ENCODE data around the gene ZNF628.

DNA sequence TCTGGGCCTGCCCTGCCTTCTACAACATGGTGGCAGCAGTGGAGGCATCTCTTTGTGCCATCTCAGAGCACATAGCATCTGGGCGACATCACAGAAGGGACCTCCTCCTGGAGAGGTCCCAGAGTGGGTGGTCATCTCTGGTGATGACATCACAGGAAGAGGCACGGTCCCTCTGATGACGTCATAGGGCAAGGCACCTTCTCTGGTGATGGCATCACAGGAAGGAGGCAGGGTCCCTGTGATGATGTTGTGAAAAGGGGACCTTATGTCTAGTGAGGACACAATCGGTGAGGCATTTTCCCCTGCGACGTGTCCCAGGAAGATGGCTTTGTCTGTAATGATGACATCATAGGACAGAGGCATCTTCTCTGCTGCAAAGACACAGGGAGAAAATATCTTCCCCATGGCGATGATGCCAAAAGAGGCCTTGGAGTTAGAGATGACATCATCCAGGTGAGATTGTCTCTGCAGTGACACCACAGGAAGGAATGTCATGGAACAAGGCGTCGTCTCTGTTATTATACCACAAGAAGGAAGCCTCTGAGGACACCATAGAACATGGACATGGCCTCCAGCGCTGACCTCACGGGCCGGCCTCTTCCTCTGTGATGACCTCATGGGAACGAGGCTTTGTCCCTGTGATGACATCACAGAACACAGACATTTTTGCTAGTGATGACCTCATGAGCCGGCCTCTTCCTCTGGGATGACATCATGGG, 44.0 kb upstream of the ZNF628 start:
- TF ChIP-seq CTCF (IDR thresholded peaks at IDR 0.05 in 8 of 11, conservative IDR thresholded peaks at IDR 0.05 in 3 of 11) (no peak), POLR2A (IDR thresholded peaks at IDR 0.05) (no peak)

Data from spleen (tissue), 7 donors.